Amniotic stem cell (primary cell): ENCODE measurements around the gene RADX.
"Not testable (repeated sequence)": the region's sequence is repeated elsewhere in the genome, so short reads cannot be mapped to it uniquely, and the experiment has no call there.

Experiments
- DNase-seq: peaks from one replicate; lab custom pipeline; 2025; lab: John Stamatoyannopoulos, UW

Gene RADX, protein sequence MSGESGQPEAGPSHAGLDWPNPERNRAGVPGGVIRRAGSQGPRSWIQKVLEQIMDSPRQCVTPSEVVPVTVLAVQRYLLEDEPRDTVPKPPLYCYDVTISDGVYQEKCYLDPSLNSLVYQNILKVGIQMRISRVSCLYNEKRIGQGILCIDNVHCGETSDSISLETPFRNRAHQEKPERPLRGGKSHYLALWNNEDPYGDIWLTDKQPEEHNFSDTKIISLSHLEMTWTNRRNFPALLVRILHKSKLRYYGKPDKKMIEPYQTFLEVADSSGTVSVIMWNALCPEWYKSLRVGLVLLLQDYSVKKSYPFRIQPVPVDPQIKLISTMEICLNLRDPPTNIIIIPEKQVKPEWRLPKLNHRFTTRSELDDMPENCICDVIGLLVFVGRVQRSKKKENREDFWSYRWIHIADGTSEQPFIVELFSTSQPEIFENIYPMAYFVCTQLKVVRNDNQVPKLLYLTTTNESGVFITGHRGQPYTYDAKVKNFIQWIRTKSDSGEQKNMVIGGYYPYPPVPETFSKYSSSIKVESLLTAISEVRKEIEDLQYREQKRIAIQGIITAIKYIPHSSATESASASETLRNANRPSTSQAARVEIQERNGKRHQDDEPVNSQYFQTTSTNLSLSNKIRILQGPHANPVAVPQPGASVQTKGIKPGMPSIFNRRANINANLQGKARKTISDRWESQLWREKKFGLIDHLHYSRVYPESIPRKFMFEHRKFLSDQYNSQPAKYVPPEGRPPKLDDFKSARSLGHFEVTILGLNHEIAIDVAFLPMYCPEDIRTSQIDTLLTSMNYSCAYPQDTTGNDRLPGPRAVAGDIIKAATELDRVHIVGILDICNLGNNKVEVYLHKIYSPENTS

DNA sequence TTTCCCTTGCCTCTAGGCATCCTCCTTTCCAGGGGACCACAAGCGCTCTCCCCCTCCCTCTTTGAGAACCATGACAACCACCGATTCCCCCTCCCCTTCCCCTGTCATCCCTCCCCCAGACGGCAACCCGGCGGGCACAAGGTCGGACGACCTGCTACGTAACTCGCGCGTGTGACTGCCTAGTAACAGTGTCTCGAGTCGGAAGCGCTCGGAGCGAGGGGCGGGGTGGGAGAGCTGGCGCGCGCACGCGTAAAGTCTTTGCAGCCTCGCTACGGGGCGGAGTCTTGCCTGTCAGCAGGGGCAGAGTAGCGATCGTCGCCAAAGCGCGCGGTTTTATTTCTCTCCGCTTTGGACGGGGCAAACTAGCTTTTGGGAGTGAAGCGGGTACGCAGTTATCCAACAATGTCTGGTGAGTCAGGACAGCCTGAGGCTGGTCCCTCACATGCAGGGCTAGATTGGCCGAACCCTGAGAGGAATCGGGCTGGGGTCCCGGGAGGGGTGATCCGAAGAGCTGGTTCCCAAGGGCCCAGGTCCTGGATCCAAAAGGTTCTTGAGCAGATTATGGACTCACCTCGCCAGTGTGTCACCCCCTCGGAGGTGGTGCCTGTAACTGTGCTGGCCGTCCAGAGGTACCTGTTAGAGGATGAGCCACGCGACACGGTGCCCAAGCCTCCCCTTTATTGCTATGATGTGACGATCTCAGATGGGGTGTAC lies at the start of gene RADX:
Gene RADX, plus strand, starts transcription at position 300 of the 714 bp plus-strand sequence. Its CDS starts 103 bp downstream, at position 403.
- peak; percentile 1 for DNase-seq

DNA sequence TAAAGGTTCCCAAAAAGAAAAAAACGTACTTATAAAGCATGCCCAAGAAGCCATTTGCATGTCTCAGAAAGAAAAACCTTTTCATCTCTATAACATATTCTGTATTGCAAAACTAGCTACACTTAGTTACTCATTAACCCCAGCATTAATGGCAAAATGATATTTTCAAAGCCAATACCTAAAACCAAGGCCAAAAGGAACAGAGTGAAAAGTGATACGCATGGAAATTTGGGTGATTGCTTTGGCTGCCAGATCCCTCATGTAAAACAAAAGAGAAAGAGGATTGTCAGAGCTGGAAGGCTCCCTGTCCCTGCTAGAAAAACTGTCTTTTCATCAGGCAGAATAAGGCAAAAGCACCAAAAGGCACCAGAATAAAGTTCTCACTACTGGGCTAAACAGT lies 46.8 kb upstream of the RADX start:
- no peak for DNase-seq

DNA sequence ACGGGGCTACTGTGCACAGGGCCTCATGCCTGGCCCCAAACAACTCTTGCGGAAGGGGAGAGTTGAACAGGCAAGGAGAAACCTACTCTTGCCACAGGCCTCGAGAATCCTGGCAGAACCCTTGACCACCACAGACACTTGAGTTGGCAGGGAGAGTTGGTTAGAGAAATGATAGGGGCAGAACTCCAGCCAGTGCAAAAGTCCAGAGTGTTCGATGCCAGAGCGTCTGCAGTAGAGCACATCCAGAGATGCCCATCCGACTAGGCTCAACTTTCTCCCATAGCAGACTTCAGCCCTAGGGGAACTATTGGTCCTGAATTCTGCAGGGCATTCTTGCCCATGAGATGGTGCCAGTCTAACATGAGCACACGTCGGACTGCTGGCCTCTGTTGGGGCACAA lies 45.4 kb upstream of the RADX start:
- DNase-seq = no peak

DNA sequence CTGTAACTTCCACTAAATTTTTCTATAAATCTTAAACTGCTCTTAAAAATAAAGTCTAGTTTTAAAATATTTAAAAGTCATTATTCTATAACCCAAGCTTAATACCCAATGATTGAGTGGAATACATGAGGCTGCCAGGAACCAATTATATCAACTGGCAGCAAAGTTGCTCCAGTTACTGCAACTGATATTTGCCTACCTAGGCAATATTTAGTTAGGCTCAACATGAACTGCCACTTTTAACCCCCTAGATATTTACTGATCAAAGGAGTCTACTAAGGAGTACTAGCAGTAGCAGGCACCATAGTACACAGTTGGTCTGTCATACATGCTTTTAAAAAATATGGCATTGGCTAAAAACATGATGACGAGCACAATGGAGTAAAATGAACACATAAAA lies 29.9 kb upstream of the RADX start:
- DNase-seq = no peak

DNA sequence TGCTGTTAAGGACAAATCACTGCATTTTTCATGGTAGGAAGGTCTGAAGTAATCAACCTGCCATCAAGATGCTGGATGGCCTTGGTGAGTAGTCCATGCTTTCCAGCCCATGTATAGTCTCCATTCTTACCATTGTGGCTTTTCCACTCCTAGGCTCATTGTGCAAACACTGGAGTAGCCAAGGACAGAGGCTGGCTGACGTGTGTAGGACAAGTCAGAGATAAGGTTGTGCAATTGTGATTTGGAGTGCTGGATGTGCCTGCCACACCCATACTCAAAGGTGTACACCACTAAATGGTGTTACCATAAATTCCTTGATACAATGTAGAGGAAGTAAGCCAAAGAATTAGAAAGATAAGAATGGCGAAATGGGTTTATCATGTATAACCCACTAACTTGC lies 26.3 kb upstream of the RADX start:
- no peak for DNase-seq

DNA sequence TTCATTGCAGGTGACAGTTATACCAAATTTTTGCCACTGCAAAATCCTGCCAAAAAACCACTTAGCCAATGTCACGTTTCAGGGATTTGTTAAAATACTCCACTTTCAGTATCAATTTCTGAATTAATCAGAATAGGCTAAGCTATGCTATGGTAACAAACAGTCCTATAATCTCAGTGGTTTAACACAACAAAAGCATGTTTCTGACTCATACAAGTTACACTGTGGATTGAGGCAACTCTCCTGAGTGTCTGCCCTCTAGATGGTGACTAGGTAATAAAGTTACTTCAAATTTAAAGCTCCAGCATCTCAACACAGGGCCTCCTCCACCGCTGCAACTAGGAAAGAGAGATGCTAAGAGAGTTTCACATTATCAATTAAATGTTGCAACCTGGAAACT lies 23.0 kb upstream of the RADX start:
- no peak for DNase-seq

DNA sequence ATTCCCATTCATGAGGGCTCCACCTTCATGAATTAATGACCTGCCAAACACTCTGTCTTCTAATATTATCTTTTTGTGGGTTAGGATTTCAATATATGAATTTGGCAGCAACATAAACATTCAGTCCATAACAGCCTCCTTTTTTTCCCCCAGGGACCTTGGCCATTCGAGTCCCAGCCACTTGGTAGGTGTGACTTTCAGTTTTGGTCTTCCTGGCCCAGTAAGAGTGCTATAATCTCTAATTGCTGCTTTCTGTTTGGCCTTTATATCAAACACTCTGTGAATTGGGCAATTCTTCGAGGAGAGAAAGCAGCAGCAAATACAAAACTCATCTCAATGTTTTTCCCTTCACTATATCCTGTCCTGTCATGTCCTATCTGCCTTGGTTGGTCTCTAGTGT lies 12.4 kb upstream of the RADX start:
- no peak for DNase-seq

DNA sequence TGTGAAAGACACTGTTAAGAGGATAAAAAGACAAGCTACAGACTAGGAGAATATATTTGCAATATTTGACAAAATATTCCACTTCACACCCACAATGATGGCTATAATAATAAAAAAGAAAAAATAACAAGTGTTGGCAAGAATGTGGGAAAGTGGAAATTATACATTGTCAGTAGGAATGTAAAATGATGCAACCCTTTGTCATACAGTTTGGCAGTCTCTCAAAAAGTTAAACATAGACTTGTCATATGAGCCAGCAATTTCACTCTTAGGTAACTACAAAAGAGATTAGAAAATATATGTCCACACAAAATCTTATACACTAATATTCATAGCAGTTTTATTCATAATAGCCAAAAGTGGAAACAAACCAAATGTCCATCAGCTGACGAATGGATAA lies 5.2 kb upstream of the RADX start:
- DNase-seq = no peak

DNA sequence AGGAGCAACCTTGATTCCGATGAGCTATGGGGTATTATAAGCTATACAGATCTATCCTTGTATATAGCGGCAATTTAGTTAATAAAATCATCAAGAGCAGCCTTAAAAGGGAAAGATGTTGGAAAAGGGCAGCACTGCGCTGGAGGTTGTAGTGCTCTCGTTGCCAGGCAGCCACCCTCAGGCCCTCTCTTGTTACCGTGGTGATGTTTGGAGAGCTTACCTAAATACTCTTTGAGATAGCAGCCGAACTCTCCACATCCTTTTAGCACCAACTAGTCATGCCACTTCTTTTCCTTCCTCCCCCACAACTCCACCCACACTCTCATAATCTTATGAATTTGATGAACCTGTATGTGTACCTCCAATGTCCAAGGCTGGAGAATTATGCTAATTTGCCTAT lies 3.8 kb upstream of the RADX start:
- no peak for DNase-seq

DNA sequence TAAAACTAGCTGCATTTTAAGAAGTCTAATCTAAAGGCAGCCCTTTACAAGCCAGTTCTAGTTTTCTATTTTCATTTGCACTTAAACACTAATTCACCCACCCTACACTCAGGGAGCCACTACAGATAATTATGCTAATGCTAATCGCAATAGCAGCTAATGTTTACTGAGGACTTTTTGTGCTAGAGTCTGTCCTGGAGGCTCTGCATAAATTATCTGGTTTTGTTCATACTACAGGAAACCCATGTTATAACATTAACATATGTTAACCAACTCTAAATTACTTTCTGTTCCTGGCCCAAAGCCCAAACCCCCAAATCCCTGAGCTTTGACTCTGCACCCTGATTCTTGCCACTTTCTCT lies 480 bp upstream of the RADX start:
- no peak for DNase-seq

DNA sequence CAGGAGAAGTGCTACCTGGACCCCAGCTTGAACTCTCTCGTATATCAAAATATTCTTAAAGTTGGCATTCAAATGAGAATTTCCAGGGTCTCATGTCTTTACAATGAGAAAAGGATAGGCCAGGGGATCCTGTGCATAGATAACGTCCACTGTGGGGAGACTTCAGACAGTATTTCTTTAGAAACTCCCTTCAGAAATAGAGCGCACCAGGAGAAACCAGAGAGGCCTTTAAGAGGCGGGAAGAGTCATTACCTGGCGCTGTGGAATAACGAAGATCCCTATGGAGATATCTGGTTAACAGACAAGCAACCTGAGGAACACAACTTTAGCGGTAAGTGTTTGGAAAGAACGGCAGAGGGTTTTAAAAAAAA lies 600 bp downstream of the RADX start:
- no peak for DNase-seq

DNA sequence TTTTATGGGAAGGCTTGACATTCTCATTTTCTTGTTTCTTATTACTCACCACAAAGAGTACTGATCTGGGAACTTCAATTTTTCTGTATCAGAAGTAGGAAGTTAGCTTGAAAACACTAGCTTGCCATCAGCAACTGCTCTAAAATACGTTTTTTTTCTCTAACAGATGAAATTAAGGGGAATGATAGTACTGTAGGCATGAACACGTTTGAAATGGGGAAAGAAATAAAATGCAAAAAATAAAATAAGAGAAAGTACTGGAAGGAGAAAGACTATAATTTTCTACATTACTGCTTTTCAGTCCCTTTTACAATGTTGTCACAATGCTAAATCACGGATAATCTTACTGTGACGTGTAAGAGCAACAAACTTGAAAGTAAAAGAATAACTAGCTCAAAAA lies 1.5 kb downstream of the RADX start:
- DNase-seq = no peak

DNA sequence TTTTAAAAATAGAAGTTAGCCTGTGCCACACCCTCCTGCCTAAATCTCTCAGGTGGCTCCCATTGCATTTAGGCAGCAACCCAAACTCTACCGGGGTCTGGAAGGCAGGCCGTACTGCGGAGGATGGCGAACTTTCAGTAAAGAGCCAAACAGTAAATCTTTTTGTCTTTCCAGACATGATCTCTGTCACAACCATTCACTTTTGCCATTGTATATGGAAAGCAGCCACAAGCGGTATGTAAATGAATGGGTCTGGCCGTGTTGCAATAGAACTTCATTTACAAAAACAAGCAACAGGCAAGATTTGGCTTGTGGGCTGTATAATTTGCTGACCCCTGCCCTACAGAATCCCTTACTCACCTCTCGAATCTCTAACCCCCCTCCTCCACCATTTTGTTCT lies 3.3 kb downstream of the RADX start:
- no peak for DNase-seq

DNA sequence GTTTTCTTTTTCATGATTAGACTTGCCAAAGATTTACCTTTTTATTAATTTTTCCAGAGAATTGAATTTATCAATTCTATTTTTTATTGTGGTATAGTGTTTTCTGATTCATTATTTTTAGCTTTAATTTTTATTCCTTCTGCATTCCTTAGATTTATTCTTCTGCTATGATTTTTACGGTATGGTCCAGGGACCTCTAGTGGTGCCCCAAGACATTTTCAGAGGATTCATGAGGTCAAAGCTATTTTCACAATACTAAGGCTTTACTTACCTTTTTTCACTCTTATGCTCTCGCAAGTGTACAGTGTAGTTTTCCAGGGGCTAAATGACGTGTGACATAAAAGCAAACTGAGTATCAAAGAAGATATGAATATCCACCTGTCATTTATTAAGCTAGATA lies 8.0 kb downstream of the RADX start:
- no peak for DNase-seq

DNA sequence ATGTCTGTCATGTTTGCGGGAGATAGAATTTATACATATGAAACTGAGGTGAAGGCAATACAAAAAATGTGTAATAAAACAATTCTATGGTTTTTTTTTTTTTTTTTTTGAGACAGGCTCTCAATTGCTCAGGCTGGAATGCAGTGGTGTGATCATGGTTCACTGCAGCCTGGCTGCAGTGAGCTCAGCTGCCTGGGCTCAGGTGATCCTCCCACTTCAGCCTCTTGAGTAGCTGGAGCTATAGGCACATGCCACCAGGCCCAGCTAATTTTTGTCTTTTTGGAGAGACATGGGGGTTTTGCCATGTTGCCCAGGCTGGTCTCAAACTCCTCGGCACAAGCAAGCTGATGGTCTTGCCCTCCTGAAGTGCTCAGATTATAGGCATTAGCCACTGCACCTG lies 10.1 kb downstream of the RADX start:
- no peak for DNase-seq

DNA sequence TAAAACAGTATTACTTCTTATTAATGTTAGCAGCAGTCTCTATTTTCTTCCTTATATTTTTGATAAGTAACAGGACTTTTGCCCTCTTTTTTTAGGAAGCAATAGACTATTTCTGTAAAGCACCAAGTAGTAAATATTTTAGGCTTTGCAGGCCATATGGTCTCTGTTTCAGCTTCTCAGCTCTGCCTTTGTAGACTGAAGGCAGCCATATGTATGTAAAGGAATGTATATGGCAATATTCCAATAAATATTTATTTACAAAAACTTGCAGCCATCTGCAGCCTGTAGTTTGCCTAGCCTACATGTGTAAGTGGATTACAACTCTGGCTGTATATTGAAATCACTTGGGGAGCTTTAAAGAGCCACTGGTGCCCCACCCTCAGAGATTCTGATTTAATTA lies 15.0 kb downstream of the RADX start:
- DNase-seq = no peak

DNA sequence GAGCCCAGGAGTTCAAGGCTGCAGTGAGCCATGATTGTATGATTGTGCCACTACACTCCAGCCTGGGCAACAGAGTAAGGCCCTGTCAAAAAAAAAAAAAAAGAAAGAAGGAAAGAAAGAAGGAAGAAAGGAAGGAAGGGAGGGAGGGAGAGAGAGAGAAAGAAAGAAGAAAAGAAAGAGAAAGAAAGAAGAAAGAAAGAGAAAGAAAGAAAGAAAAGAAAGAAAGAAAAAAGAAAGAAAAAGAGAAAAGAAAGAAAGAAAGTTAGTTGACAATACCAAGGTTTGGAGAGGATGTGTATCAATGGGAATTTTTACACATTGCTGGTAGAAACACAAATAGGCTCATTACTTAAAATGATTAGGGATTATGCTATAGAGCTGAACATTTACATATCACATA lies 19.8 kb downstream of the RADX start:
- DNase-seq = no peak

DNA sequence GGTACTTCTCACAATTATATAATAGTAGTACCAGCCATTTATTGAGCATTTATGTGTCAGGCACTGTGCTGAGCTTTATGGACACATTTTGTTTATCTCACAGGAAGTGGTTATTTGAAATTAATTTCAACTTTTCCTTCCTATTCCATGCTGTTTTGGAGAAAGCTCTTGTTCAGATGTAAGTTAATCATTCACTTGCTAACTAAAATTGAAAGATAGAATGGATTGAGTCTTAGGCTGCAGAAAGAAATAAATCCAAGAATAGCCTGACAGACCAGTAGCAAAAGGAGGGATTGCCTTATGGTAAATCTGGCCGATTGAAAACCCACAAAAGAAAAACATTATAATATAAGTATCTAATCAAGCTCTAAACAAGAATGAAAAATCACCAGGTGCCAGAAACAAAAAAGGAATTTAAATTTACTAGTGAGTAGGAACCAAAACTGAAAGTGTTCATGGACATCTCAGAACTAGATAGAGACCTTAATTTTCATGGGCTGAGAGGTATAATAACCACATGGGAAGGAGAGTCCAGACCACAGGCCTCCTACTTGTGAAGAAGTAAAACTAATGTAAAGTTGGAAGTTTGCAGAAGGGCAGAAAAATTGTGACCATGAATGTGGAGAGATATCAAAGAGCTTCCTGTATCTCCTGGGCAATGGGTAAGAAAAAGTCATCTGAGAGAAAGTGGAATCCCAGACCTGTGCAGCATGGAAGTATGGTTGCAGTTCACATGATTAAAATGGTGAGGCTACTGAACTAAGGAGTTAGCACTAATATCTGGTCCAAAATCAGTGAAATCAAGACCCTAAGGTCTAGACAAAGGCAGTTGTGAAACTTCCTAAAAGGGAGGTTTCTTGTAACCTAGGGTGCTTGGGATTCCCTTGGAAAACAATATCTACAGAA lies 38.0 kb downstream of the RADX start:
- DNase-seq = no peak

DNA sequence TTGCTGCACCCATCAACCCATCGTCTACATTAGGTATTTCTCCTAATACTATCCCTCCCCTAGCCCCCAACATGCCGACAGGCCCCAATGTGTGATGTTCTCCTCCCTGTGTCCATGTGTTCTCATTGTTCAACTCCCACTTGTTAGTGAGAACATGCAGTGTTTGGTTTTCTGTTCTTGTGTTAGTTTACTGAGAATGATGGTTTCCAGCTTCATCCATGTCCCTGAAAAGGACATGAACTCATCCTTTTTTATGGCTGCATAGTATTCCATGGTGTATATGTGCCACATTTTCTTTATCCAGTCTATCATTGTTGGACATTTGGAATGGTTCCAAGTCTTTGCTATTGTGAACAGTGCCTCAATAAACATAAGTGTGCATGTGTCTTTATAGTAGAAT lies 41.8 kb downstream of the RADX start:
- DNase-seq = not testable (repeated sequence)

DNA sequence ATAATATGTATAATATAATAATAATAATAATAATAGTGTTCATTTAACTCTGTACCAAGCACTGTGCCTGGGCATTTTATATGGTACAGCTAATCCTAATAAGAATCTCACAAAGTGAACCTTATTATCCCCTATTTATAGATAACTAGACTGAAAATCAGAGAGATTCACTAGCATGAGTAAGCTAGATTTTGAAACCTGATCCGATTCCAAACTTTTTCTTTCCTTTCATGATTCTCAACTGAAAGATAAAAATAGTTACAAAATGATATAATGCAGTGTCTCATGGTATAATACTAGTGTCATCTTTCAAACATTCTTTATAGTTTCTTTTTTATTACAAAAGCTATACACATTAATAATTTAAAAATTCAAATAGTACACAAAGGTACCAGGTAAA lies 58.9 kb downstream of the RADX start:
- DNase-seq = no peak

DNA sequence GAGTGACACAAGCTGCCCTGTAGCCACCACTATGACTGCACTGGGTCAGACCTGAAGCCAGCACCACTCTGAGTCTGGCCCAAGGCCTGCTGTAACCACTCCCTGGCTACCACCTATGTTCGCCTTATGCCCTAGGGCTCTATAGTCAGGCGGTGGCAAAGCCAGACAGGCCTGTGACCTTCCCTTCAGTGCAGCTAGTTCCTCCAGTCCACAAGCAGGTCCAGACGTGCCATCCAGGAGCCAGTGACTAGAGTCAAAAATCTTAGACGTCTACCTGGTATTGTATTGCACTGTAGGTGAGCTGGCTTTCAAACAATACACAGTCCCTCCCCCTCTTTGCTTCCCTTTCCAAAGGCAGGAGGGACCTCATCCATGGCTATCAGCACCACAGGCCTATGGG lies 60.7 kb downstream of the RADX start:
- no peak for DNase-seq

DNA sequence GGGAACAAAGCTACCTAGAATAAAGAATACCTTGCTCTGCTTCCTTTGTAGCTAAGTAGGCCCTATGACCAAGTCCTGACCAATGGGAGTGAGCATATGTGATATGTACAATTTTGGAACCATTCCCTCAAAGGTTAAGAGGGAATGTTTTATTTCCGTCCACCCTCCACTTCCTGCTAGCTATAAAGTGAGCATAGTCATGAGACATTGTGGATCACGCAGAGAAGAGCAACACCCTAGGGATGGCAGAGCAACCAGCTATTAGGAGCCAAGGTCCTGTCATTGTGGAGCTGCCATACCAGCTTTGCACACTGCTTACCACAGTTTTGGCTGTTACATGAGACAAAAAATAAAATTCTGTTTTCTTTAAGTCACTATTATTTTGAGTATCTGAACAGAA lies 68.9 kb downstream of the RADX start:
- DNase-seq = no peak
